ENCODE results near the gene OR5H15. TPM values are rescaled to one million over a fixed set of nuclear protein-coding genes. Genes with fewer than 3 reads are reported as not detected.
A peak's percentile ranks its signal among the peaks of the same experiment; 100 is the strongest.
"Not testable (repeated sequence)": the region's sequence is repeated elsewhere in the genome, so short reads cannot be mapped to it uniquely, and the experiment has no call there.

Gene OR5H15
- polyA plus RNA-seq (2013, experiment 1 of 2): not detected
- polyA plus RNA-seq (2013, experiment 2 of 2): not detected

DNA sequence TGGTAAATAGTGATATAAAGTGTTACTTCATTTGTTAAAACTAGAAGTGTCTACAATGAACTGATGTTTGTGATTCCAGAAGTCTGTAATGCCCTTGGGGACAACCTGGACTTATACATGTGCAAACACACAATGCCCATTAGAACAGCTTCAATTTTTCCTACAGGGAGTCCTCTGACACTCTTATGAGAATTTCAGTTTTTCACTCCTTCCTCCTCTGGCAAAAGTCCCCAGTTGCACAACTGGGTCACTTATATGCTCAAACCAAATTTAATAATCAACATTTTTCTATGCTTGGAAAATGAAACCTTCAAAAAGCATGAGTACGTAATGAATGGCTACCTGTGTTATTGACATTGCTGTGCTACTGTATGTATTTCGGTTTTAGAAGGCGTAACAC, at the start of gene OR5H15:
OR5H15 (plus strand) TSS at position 301 of the 400 bp plus-strand sequence. CDS start 2,004 bp downstream, outside the sequence.
- Histone ChIP-seq H3K9me3 (ENCODE audit: control insufficient read depth, low read length) (no peaks in the 10 kb centered on the region), H3K4me3 (ENCODE audit: extremely low read depth, insufficient read depth, low read length, poor library complexity, severe bottlenecking) (no peak within 1 kb of the TSS), H3K27ac (ENCODE audit: low read depth, low read length, severe bottlenecking) (no peak within 1 kb of the TSS), H3K36me3 (ENCODE audit: control insufficient read depth, insufficient read depth, low read length) (no peaks in the 10 kb centered on the region), H3K4me1 (ENCODE audit: control insufficient read depth, insufficient read depth, low read length, poor library complexity, severe bottlenecking) (no peaks in the 10 kb centered on the region)
- no CpG with 5 or more reads among the region's 3 CpGs for WGBS, 2 experiments (ENCODE audit: insufficient coverage in 2 of 2)

DNA sequence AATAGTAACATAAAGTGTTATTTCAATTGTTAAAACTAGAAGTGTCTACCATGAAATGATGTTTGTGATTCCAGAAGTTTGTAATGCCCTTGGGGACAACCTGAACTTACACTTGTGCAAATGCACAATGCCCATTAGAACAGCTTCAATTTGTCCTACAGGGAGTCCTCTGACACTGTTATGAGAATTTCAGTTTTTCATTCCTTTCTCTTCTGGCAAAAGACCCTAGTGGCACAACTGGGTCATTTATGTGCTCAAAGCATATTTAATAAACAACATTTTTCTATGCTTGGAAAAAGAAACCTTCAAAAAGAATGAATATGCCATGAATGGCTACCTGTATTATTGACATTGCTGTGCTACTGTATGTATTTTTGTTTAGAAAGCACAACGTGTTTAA, 36.1 kb upstream of the OR5H15 start, which contains the start of gene OR5H1:
OR5H1 (plus strand) TSS at position 301 of the 400 bp plus-strand sequence. CDS start 1,977 bp downstream, outside the sequence.
- Histone ChIP-seq H3K36me3 (ENCODE audit: control insufficient read depth, insufficient read depth, low read length) (no peaks in the 10 kb centered on the region), H3K27ac (ENCODE audit: low read depth, low read length, severe bottlenecking) (no peak within 1 kb of the TSS), H3K4me1 (ENCODE audit: control insufficient read depth, insufficient read depth, low read length, poor library complexity, severe bottlenecking) (no peaks in the 10 kb centered on the region), H3K4me3 (ENCODE audit: extremely low read depth, insufficient read depth, low read length, poor library complexity, severe bottlenecking) (no peak within 1 kb of the TSS), H3K9me3 (ENCODE audit: control insufficient read depth, low read length) (no peaks in the 10 kb centered on the region)
- no CpG with 5 or more reads among the region's 1 CpG for WGBS, 2 experiments (ENCODE audit: insufficient coverage in 2 of 2)

DNA sequence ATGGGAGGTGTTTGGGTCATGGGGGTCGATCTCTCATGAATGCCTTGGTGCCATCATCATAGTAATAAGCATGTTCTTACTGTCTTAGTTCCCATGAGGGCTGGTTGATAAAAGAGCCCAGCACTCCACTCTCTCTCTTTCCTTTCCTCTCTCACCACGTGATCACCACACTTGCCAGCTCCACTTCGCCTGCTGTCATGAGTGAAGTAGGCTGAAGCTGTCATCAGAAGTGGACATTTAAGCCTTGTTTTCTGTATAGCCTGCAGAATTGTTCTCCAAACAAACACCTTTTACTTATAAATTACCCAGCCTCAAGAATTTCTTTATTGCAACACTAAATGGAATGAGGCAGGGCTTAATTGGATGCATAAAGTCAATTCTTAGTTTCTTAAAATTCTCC, 29.9 kb upstream of the OR5H15 start:
- Histone ChIP-seq H3K27ac (ENCODE audit: low read depth, low read length, severe bottlenecking) (no peak overlapping the region), H3K4me1 (ENCODE audit: control insufficient read depth, insufficient read depth, low read length, poor library complexity, severe bottlenecking) (no peaks in the 10 kb centered on the region), H3K36me3 (ENCODE audit: control insufficient read depth, insufficient read depth, low read length) (no peaks in the 10 kb centered on the region), H3K4me3 (ENCODE audit: extremely low read depth, insufficient read depth, low read length, poor library complexity, severe bottlenecking) (no peak overlapping the region), H3K9me3 (ENCODE audit: control insufficient read depth, low read length) (no peaks in the 10 kb centered on the region)
- WGBS, 2 experiments (ENCODE audit: insufficient coverage in 2 of 2): 92% methylated on average over 2 of the region's 3 CpGs; no CpG with 5 or more reads in 1 of the 2 experiments

DNA sequence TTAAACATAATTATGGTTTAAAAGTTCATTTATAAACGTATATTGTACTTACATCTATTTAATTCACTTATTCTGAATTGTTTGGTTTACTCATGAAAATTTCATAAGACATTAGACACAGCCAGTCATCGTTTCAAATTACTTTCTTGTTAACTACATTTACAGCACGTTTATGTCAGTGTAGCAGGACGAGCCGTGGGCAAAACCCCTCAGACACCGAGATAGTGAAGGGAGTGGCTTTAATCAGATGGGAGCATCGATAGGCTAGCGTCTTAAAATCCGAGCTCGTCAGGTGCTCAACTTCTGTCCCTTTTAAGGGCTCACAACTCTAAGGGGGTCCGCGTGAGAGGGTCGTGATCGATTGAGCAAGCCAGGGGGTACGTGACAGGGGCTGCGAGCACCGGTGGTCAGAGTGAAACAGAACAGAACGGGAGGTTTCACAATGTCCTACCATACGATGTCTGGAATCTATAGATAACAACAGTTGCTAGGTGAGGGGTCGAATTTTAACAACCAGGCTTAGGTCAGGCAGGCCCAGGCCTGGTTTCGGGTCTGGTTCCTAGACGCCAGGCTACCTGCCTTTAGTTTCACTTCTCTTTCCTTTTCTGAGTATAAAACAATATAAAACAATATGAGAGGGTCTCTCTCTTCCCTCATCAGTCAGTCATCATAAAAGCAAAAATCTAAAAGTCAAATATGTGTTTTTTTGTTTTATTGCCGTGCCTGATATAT, 28.5 kb upstream of the OR5H15 start:
- H3K36me3 ChIP-seq (ENCODE audit: control insufficient read depth, insufficient read depth, low read length); H3K4me1 ChIP-seq (ENCODE audit: control insufficient read depth, insufficient read depth, low read length, poor library complexity, severe bottlenecking); H3K27ac ChIP-seq (ENCODE audit: low read depth, low read length, severe bottlenecking); H3K9me3 ChIP-seq (ENCODE audit: control insufficient read depth, low read length); H3K4me3 ChIP-seq (ENCODE audit: extremely low read depth, insufficient read depth, low read length, poor library complexity, severe bottlenecking): not testable (repeated sequence)
- WGBS, 2 experiments (ENCODE audit: insufficient coverage in 2 of 2): 94 to 95% methylated on average over 7 to 13 of the region's 23 CpGs

DNA sequence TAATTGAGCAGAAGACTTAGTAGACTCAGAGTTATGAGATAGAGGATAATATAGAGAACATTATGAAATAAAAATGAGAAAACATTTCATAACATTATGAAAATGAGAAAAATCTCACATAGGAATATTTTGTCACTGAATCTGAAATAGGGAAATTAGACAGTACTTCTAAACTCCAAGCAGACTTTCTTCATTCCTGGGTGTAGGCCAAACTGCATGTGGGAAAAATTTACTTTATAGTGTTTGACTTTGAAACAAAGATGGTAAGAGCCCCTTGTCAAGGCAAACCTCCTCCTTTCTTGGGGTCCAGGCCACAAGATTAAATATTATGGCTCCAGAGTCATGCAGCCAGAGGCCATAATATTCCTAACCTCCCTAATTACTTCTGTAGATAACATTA, 26.0 kb upstream of the OR5H15 start:
- Histone ChIP-seq H3K36me3 (ENCODE audit: control insufficient read depth, insufficient read depth, low read length) (no peaks in the 10 kb centered on the region), H3K4me3 (ENCODE audit: extremely low read depth, insufficient read depth, low read length, poor library complexity, severe bottlenecking) (no peak overlapping the region), H3K9me3 (ENCODE audit: control insufficient read depth, low read length) (no peaks in the 10 kb centered on the region), H3K4me1 (ENCODE audit: control insufficient read depth, insufficient read depth, low read length, poor library complexity, severe bottlenecking) (no peaks in the 10 kb centered on the region), H3K27ac (ENCODE audit: low read depth, low read length, severe bottlenecking) (no peak overlapping the region)

DNA sequence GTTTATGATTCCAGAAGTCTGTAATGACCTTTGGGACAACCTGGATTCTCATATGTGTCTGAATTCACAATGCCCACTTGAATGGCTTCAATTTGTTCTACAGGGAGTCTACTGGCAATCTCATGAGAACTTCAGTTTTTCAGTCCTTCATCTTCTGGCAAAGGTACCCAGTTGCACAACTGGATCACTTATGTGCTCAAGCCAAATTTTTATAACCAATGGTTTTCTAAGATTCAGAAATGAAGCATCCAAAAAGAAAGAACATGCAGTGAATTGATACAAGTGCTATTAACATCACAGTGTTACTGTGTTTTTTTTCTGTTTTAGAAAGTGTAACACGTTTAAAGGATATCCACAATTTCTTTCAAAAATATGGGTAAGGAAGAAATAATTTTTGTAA, 19.3 kb upstream of the OR5H15 start, which contains the start of gene OR5H14:
OR5H14 (plus strand) TSS at position 301 of the 400 bp plus-strand sequence. CDS start 1,907 bp downstream, outside the sequence.
- WGBS, 2 experiments (ENCODE audit: insufficient coverage in 2 of 2): no CpG with 5 or more reads among the region's 1 CpG

DNA sequence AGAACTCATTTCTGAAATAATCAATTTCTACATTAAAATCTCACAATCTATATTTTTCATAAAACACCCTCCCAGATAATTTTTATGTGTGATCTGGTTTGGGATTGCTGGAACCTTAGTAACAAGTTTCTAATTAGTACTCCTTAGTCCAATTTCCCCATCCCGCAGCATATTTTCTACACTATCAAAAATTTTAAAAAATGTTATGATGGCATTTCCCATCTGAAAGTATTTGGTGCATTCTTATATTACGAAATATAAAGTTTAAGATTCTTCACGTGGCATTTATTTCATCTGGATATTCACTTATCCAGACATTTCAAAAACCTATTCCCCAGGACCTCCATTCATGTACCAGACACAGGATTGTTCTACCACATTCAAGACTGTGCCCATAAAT, 17.7 kb upstream of the OR5H15 start:
- no peaks in the 10 kb centered on the region for H3K9me3 ChIP-seq (ENCODE audit: control insufficient read depth, low read length)

More for the DNA sequence above, 19.3 kb upstream of the OR5H15 start, which contains the start of gene OR5H14:
- H3K36me3 ChIP-seq (ENCODE audit: control insufficient read depth, insufficient read depth, low read length): no peaks in the 10 kb centered on the region
- no peak within 1 kb of the TSS for H3K4me3 ChIP-seq (ENCODE audit: extremely low read depth, insufficient read depth, low read length, poor library complexity, severe bottlenecking)
- H3K9me3 ChIP-seq (ENCODE audit: control insufficient read depth, low read length): no peaks in the 10 kb centered on the region
- peaks cover 6% of the 10 kb centered on the region for H3K4me1 ChIP-seq (ENCODE audit: control insufficient read depth, insufficient read depth, low read length, poor library complexity, severe bottlenecking)
- H3K27ac ChIP-seq (ENCODE audit: low read depth, low read length, severe bottlenecking): no peak within 1 kb of the TSS

DNA sequence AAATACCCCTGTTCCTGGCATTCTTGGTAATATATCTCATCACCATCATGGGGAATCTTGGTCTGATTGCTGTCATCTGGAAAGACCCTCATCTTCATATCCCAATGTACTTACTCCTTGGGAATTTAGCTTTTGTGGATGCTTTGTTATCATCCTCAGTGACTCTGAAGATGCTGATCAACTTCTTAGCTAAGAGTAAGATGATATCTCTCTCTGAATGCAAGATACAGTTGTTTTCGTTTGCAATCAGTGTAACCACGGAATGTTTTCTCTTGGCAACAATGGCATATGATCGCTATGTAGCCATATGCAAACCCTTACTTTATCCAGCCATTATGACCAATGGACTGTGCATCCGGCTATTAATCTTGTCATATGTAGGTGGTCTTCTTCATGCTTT, 17.0 kb upstream of the OR5H15 start:
- H3K4me3 ChIP-seq (ENCODE audit: extremely low read depth, insufficient read depth, low read length, poor library complexity, severe bottlenecking); H3K27ac ChIP-seq (ENCODE audit: low read depth, low read length, severe bottlenecking); H3K9me3 ChIP-seq (ENCODE audit: control insufficient read depth, low read length); H3K4me1 ChIP-seq (ENCODE audit: control insufficient read depth, insufficient read depth, low read length, poor library complexity, severe bottlenecking); H3K36me3 ChIP-seq (ENCODE audit: control insufficient read depth, insufficient read depth, low read length): not testable (repeated sequence)
- 93 to 100% methylated on average over 2 to 3 of the region's 4 CpGs for WGBS, 2 experiments (ENCODE audit: insufficient coverage in 2 of 2)

More for the DNA sequence above, 17.7 kb upstream of the OR5H15 start:
- 40% methylated on average over 1 of the region's 3 CpGs; no CpG with 5 or more reads in 1 of the 2 experiments for WGBS, 2 experiments (ENCODE audit: insufficient coverage in 2 of 2)
- H3K4me1 ChIP-seq (ENCODE audit: control insufficient read depth, insufficient read depth, low read length, poor library complexity, severe bottlenecking): peaks cover 6% of the 10 kb centered on the region
- H3K36me3 ChIP-seq (ENCODE audit: control insufficient read depth, insufficient read depth, low read length): no peaks in the 10 kb centered on the region
- H3K4me3 ChIP-seq (ENCODE audit: extremely low read depth, insufficient read depth, low read length, poor library complexity, severe bottlenecking): no peak overlapping the region
- no peak overlapping the region for H3K27ac ChIP-seq (ENCODE audit: low read depth, low read length, severe bottlenecking)

DNA sequence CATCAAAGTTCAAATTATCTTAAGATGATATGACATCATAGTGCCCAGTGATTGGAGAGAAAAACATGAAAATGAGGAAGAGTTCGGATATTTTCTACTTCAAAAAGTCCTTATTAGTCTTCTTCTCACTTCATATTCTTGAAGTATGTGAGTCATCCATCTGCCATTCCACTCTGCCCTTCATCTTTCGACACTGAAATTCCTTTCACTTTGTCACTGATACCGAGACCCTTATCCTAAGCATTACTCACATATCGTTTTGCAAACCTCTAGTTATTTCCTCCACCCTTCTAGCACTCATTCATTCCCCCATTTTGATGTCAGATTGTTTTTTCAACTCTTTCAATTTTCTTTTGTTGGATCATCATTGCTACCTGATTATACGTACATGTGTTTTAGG, 15.3 kb upstream of the OR5H15 start:
- H3K4me1 ChIP-seq (ENCODE audit: control insufficient read depth, insufficient read depth, low read length, poor library complexity, severe bottlenecking): peaks cover 6% of the 10 kb centered on the region
- H3K4me3 ChIP-seq (ENCODE audit: extremely low read depth, insufficient read depth, low read length, poor library complexity, severe bottlenecking): no peak overlapping the region
- WGBS, 2 experiments (ENCODE audit: insufficient coverage in 2 of 2): 64 to 67% methylated on average over 3 to 4 of the region's 5 CpGs
- H3K36me3 ChIP-seq (ENCODE audit: control insufficient read depth, insufficient read depth, low read length): no peaks in the 10 kb centered on the region
- H3K27ac ChIP-seq (ENCODE audit: low read depth, low read length, severe bottlenecking): peak overlapping the region; percentile 73
- no peaks in the 10 kb centered on the region for H3K9me3 ChIP-seq (ENCODE audit: control insufficient read depth, low read length)

DNA sequence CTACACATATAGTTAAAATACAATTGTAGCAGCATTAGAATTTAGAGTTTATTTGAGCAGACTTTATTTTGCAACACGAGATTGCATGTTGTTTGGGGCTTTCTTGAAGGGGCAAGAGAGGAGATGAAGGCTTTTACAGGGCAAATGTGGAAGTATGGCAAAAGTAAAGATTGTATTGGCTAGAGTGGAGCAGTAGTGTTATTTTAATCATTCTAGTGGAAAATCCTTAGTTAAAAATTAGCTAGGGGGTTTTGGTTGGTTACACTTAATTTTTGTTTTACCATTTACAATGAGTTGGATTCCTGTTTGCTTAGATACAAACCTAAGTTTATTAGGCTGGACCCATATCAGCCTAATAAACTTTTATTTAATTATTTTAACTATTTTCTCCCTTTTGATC, 4.6 kb downstream of the OR5H15 start:
- H3K9me3 ChIP-seq (ENCODE audit: control insufficient read depth, low read length): no peaks in the 10 kb centered on the region
- H3K27ac ChIP-seq (ENCODE audit: low read depth, low read length, severe bottlenecking): no peak overlapping the region
- H3K4me1 ChIP-seq (ENCODE audit: control insufficient read depth, insufficient read depth, low read length, poor library complexity, severe bottlenecking): no peaks in the 10 kb centered on the region
- 78 to 90% methylated on average over 1 of the region's 1 CpG for WGBS, 2 experiments (ENCODE audit: insufficient coverage in 2 of 2)
- no peak overlapping the region for H3K4me3 ChIP-seq (ENCODE audit: extremely low read depth, insufficient read depth, low read length, poor library complexity, severe bottlenecking)
- H3K36me3 ChIP-seq (ENCODE audit: control insufficient read depth, insufficient read depth, low read length): no peaks in the 10 kb centered on the region

DNA sequence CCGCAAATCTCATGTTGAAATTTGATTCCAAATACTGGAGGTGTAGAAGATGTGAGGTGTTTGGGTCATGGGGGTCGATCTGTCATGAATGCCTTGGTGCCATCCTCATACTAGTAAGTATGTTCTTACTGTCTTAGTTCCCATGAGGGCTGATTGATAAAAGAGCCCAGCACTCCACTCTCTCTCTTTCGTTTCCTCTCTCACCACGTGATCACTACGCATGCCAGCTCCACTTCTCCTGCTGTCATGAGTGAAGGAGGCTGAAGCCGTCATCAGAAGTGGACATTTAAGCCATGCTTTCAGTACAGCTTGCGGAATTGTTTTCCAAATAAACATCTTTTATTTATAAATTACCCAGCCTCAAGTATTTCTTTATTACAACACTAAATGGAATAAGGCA, 6.1 kb downstream of the OR5H15 start:
- Histone ChIP-seq H3K36me3 (ENCODE audit: control insufficient read depth, insufficient read depth, low read length) (no peaks in the 10 kb centered on the region), H3K4me1 (ENCODE audit: control insufficient read depth, insufficient read depth, low read length, poor library complexity, severe bottlenecking) (no peaks in the 10 kb centered on the region), H3K9me3 (ENCODE audit: control insufficient read depth, low read length) (no peaks in the 10 kb centered on the region), H3K27ac (ENCODE audit: low read depth, low read length, severe bottlenecking) (no peak overlapping the region), H3K4me3 (ENCODE audit: extremely low read depth, insufficient read depth, low read length, poor library complexity, severe bottlenecking) (no peak overlapping the region)
- WGBS, 2 experiments (ENCODE audit: insufficient coverage in 2 of 2): 84 to 97% methylated on average over 5 of the region's 7 CpGs

Measured in mesodermal cell (in vitro differentiated cells).